GM12873 (cell line): ENCODE data around the gene HOXA11.

Source experiments
- CTCF ChIP-seq: IDR thresholded peaks from 2 replicates; pipeline ENCODE4 v1.5.1; 2012; ENCODE audit warnings: low read depth, mild to moderate bottlenecking, moderate library complexity, low read length, control low read depth; ENCODE audit not compliant: insufficient read depth; ENCODE audit errors: missing control alignments

HOXA11 gene

GRCh38 chr7:27156916-27157701 is 27.9 kb downstream of the HOXA11 start:
- TF ChIP-seq CTCF, result no peak

GRCh38 chr7:27156508-27156898 is 28.5 kb downstream of the HOXA11 start, which contains the start of gene HOXA7:
Gene HOXA7 (minus strand): TSS chr7:27156675. CDS start chr7:27156545, 130 bp downstream.
- TF ChIP-seq CTCF, result no peak

- no peak for TF ChIP-seq CTCF
Measured at GRCh38 chr7:27155816-27156507, 29.1 kb downstream of the HOXA11 start.

- TF ChIP-seq CTCF, result no peak
Measured at GRCh38 chr7:27154901-27155815, 29.9 kb downstream of the HOXA11 start.

- TF ChIP-seq CTCF, result no peak
Measured at GRCh38 chr7:27154369-27154768, 30.7 kb downstream of the HOXA11 start.

- no peak for TF ChIP-seq CTCF
Measured at GRCh38 chr7:27153526-27153925, 31.5 kb downstream of the HOXA11 start.
